Activated CD4-positive, alpha-beta T cell treated with anti-CD3 and anti-CD28 coated beads for 1 hour (primary cell): ENCODE measurements around the gene SMARCD2.
"Not testable (repeated sequence)": the region's sequence is repeated elsewhere in the genome, so short reads cannot be mapped to it uniquely, and the experiment has no call there.

ENCODE experiments used
- DNase-seq: peaks from one replicate; pipeline ENCODE4 v3.0.0-alpha.2; 2020

SMARCD2 gene

DNA sequence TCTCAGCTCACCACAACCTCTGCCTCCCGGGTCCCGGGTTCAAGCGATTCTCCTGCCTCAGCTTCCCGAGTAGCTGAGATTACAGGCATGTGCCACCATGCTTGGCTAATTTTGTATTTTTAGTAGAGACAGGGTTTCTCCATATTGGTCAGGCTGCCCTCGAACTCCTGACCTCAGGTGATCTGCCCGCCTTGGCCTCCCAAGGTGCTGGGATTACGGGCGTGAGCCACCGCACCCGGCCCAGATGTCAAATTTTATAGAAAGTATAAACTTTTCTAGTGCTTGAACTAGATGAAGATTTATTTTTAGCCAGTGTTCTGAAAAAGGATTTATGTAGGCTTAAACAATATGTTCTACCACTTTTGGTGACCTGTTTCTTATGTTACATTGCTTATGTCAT, 46.1 kb downstream of the SMARCD2 start:
- DNase-seq = not testable (repeated sequence)

- no peak for DNase-seq
These were observed 50.3 kb downstream of the SMARCD2 start for GRCh38 chr17:63792055-63792729.

- no peak for DNase-seq
These were observed 52.4 kb downstream of the SMARCD2 start for GRCh38 chr17:63790057-63790456.

GRCh38 chr17:63786971-63787711, 55.3 kb downstream of the SMARCD2 start:
- DNase-seq = no peak

DNA sequence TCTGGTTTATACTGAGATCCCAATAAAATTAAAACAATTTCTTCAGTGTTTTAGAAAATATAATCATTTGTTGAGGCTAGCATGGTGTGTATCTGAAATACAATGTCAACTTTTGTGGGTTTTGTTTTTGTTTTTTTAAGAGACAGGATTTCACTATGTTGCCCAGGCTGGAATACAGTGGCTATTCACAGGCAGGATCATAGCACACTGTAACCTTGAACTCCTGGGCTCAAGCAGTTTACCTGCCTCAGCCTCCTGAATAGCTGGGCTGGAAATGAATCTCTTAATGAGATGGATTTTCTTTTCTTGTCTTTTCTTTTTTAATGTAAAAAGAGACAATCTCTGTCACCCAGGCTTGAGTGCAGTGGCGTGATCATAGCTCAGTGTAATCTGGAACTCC, 56.4 kb downstream of the SMARCD2 start:
- DNase-seq = no peak

DNA sequence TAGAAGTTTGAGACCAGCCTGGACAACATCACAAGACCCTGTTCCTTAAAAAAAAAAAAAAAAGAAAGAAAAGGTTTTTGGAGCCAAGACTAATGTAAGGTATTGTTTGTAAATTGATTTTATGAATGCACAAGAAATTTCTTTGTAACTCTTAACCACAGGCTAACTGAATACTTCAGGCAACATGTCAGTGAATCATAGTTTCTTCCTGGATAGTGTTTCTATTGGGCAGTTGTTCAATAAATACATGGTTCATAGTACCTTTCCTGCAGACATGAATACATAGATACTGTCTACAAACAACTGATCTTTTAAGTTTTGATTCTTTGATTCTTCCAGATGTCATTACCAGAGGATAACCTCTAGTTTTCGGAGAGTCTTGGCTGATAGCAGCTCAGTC, 56.9 kb downstream of the SMARCD2 start:
- no peak for DNase-seq

DNA sequence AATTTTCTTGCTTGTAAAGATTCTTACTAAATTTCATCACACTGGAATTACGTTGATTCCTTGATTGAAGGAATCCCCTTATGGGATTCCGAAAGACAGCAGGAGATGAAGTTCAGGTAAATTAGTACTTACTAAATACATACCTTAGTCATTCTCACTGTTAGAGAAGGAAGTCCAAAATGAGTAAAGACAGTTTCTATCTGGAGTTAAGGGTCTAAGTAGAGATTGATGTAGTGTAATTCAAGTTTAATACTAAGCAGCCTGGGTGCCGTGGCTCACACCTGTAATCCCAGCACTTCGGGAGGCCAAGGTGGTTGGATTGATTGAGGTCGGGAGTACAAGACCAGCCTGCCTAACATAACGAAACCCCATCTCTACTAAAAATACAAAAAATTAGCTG, 59.0 kb downstream of the SMARCD2 start:
- DNase-seq = no peak
